CD4-positive, alpha-beta T cell treated with Interleukin-6 at 100 ng/mL for 8 hours (primary cell): ENCODE measurements around the gene ST6GALNAC6.
"Not testable (repeated sequence)": the region's sequence is repeated elsewhere in the genome, so short reads cannot be mapped to it uniquely, and the experiment has no call there.

Source experiments
- DNase-seq: peaks from one replicate; pipeline ENCODE4 v3.0.0-alpha.2; 2020; ENCODE audit warnings: mixed read lengths, low spot score

The ST6GALNAC6 gene

GRCh38 chr9:127873223-127873691 is 26.1 kb downstream of the ST6GALNAC6 start:
- no peak for DNase-seq

DNA sequence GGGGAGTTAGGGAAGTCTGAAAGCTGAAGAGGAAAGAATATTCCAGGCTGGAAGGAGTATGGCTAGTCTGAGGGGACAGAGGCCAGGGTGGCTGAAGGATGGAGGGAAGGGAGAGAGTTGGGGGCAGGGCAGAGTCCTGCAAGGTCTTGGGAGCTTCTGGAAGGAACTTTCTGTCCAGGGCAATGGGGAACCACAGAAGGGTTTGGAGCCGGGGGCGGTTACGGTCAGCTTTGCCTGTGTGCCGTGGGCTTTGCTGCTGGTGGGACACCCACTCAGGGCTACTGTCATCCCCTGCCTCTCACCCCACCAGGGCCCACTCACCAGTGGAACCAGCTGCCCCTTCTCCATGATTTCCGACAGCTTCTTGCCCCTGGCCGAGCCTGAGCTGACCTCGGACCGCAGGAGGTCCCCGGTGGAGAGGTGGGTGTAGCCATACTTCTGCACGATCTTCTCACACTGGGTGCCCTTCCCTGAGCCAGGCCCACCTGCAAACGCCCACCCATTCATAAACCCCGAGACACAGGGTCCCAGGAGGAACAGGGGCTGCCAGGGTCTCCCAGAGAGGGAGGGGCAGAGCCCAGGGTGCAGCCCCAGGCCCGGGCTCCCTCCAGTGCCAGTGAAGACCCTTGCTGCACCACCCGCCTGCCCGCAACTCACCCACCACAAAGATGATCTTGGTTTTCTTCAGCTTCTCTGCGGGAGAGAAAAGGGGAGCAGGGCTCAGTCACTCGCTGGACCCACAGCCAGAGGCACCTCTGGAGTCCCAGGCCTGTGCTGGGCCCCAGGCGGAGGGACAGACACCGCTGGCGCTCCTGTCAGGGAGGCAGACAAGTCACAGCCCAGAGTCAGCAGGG is 26.8 kb downstream of the ST6GALNAC6 start:
- DNase-seq: no peak

GRCh38 chr9:127871531-127871930 is 27.9 kb downstream of the ST6GALNAC6 start:
- no peak for DNase-seq

GRCh38 chr9:127870887-127871286 is 28.5 kb downstream of the ST6GALNAC6 start:
- DNase-seq: no peak

DNA sequence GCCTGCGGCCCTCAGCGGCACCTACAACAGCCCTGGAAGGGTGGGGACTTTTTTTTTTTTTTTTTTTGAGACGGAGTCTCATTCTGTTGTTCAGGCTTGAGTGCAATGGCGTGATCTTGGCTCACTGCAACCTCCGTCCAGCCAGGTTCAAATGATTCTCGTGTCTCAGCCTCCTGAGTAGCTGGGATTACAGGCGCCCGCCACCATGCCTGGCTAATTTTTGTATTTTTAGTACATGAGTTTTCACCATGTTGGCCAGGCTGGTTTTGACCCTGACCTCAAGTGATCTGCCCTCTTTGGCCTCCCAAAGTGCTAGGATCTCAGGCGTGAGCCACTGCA is 29.3 kb downstream of the ST6GALNAC6 start:
- DNase-seq: not testable (repeated sequence)

- peak; percentile 71 for DNase-seq
Measured at GRCh38 chr9:127869310-127870152, 29.9 kb downstream of the ST6GALNAC6 start.

- DNase-seq: no peak
Measured at GRCh38 chr9:127868278-127868902, 31.0 kb downstream of the ST6GALNAC6 start.

DNA sequence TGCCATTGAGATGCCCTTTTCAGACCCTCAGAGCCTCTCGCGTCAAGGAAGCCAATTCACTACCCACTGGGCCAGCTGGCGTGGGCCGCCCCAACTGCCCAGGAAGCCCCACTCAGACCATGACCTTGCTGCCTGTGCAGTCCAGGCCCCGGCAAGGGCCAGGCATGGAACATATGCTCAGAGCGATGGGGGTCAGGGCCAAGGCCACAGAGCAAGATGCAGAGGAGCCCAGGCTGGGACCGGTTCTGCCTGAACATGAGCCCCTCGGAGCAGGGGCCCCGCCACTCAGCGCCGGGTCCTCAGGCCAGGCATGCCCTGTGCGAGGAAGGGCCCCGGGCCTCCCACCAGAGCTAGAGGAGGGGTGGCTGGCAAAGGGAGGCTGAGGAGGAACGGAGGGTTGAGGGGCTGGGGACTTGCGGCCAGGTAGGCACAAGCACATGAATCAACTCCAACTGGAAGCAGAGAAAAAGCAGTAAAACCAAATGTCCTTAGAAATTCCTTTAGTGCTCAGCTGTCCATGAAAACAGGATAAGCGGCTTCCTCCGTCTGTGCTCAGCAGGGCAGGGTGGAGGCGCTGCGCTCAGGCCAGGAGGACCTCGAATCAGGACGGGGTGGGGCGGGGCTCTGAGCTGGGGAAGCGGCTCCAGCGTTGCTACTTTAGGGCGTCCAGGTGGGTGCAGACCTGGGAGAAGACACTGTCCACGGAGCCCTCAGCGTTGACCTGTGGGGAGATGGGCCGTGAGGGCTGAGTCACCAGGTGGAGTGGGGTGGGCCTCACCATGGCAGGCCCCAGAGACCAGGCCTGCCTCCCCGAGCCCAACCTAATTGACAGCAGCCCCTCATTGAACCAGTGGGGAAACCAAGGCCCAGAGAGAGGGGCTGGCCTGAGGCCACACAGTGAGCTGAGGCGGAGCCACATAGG is 31.8 kb downstream of the ST6GALNAC6 start:
- no peak for DNase-seq

GRCh38 chr9:127866535-127866934 is 32.9 kb downstream of the ST6GALNAC6 start:
- no peak for DNase-seq

GRCh38 chr9:127865645-127866464 is 33.5 kb downstream of the ST6GALNAC6 start:
- peak; percentile 16 for DNase-seq

GRCh38 chr9:127863191-127863621 is 36.2 kb downstream of the ST6GALNAC6 start:
- no peak for DNase-seq

GRCh38 chr9:127862075-127863011 is 37.1 kb downstream of the ST6GALNAC6 start:
- DNase-seq: peak; percentile 65

GRCh38 chr9:127860779-127861178 is 38.6 kb downstream of the ST6GALNAC6 start:
- DNase-seq: no peak

DNA sequence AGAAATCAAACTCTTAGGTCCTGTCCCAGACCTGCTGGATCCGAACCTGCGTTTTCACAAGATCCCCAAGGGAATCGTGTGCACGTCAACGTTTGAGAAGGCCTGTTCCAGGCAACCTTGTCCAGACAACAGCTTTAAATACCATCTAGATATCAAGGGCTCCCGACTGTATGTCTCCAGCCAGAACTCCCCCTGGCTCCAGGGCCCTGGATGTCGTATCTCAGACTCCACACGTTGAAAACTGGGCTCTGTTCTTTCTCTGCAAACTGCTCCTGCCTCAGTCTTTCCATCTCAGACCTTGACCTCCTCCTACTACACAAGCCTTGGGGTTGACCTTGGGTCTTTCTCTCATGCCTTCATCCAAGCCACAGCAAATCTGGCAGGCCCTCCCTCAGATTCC is 39.1 kb downstream of the ST6GALNAC6 start:
- DNase-seq: no peak

- no peak for DNase-seq
Measured at GRCh38 chr9:127858041-127858512, 41.3 kb downstream of the ST6GALNAC6 start.

DNA sequence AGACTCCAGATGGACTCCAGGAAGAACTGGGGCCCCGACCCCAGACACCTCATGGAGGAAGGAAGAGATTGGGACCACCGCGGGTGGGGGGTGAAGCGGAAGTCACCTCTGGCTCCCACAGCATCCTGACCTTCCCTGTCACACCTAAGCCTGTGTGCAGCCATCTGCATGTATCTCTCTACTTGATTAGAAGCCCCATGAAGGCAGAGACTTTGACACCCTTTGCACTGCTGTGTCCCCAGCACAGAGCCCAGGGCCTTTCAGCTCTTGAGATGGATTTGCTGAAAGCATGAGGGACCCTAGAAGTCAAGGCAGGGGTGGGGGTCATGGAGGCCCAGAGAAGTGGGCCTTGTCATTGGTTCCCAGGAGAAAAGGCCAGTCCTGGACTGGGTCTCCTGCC is 42.1 kb downstream of the ST6GALNAC6 start:
- no peak for DNase-seq

DNA sequence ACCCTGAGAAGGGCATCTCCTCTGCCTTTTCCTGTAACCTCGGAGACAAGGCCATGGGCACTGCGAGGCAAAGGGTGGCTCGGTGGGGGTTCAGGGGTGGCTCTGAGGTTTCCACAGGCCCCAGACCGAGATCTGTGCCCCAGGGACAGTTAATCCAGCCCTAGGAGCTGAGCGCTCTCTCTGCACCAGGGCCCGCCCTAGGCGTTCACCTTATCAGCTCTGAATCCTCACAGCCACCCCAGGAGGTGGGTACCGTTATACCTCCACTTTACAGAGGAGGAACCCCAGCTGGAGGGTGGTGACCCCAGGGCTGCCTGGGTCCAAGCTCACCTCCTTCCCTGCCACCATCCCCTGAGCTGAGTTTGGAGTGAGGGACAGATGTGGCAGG is 42.7 kb downstream of the ST6GALNAC6 start:
- DNase-seq: no peak

DNA sequence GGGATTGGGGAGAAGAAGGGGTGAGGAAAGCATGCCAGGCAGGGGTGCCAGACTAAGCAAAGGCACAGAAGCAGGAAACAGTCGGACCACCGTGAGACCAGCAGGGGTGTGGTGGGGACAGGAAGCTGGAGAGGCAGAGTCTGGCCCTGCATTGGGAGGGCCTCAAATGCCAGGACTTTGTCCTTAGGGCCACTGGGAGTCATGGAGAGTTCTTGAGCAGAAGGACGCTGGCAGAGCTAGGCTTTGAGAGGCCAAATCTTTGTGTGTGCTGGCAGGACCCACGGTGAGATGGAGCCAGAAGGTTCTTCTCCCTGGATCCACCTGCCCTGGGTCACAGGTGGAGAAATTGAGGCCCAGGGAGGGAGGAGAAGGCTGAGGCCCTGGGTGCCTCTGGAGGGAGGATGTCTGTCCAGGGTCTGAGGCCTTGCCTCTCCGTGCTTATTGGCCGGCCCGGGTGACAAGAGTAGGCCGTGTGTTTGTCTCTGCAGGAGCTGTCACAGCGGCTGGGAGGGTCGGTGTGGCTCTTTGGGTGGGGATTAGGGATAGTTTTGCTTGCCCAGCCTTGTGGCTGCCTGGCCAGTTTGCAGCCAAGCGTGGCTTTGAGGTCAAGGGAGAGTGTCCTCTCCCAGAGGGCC is 43.2 kb downstream of the ST6GALNAC6 start:
- no peak for DNase-seq

DNA sequence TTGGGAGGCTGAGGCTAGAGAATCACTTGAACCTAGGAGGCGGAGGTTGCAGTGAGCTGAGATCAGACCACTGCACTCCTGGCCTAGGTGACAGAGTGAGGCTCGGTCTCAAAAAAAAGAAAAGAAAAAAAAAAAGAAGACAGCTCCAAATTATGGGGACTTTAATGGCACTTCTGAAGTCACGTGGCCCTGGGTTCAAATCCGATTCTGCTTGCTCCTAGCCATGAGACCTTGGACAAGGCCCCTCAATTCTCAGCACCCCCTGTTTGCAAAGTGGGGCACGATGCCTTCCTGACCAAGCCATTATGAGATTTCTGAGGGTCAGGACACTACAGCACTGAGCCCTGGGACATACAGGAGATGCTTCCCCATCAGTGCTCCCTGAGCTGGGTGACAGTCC is 43.9 kb downstream of the ST6GALNAC6 start:
- DNase-seq: no peak
